Stomach (tissue), 4 donors: Measurements from ENCODE around the gene STX1B.

Experiments
- POLR2A ChIP-seq, 4 donors: fragments of 450-650 bp; IDR thresholded peaks; one replicate each; pipeline ENCODE4 v1.6.1; 2016; ENCODE audit warnings: antibody characterized with exemption in 4 of 4, control low read depth in 2 of 4, mild to moderate bottlenecking in 1 of 4, moderate library complexity in 1 of 4
- TF ChIP-seq, protein P1 (sequence below), 7 experiments: fragments of 450-650 bp in 4 of 7; fragments of 200-600 bp in 3 of 7; sonication (generic) in 3 of 7; IDR thresholded peaks; one replicate each; pipeline ENCODE4 v1.5.1; 2016 to 2019; ENCODE audit warnings: antibody characterized with exemption in 7 of 7, control low read depth in 2 of 7, mild to moderate bottlenecking in 1 of 7

DNA sequence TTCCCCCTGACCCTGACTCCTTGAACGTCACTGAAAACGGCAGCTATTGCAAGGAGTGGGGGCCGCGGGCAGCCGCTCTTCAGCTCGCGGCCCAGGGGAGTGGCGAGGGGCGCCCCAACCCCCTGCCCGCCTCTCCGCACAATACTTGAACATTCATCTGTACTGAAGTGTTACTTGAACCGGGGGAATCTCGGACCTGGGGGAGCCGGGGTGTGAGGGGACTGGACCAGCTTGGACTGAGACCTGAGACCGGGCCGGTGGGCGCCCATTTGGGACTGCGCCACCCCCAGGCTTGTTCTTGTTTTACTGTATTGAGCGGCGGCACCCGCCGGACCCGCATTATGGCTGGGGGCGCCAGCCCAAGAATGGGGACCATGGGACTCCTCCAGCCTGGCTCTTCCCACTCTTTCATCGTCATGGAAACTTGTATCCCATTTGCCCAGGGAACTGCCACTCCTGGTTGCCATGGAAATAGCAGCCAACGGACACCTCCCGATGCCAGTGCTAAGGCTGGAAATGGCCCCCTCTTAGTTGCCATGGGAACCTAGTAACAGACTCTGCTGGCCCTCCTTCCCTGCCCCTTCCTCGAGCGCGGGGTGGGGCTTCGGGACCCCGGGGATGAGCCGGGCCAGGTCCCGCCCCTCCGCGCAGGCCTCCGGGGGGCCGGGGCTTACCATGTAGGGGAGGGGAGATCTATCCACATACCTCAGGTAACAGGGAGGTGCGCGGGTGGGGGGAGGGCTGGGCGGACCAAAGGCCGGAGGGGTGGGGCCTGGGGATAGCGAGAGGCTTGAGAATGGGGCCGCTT is 62.4 kb downstream of the STX1B start:
- TF ChIP-seq, protein P1, sequence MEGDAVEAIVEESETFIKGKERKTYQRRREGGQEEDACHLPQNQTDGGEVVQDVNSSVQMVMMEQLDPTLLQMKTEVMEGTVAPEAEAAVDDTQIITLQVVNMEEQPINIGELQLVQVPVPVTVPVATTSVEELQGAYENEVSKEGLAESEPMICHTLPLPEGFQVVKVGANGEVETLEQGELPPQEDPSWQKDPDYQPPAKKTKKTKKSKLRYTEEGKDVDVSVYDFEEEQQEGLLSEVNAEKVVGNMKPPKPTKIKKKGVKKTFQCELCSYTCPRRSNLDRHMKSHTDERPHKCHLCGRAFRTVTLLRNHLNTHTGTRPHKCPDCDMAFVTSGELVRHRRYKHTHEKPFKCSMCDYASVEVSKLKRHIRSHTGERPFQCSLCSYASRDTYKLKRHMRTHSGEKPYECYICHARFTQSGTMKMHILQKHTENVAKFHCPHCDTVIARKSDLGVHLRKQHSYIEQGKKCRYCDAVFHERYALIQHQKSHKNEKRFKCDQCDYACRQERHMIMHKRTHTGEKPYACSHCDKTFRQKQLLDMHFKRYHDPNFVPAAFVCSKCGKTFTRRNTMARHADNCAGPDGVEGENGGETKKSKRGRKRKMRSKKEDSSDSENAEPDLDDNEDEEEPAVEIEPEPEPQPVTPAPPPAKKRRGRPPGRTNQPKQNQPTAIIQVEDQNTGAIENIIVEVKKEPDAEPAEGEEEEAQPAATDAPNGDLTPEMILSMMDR (IDR thresholded peaks at IDR 0.05): no peak
- TF ChIP-seq POLR2A (IDR thresholded peaks at IDR 0.05): no peak
